Lower leg skin (tissue), 4 donors: ENCODE measurements around the gene RBM10. TPM values are rescaled to one million over a fixed set of nuclear protein-coding genes. Genes with fewer than 3 reads are reported as not detected.

Experiments used
- DNase-seq, 2 donors: peaks; one replicate each; pipeline ENCODE4 v3.0.0-alpha.2; 2019; ENCODE audit warnings: low spot score in 2 of 2
- H3K4me3 ChIP-seq: fragments of 200-600 bp; sonication (generic); 2 replicates; pipeline ENCODE4 v1.5.1; 2017; ENCODE audit warnings: mild to moderate bottlenecking, low read depth; ENCODE audit not compliant: poor library complexity, severe bottlenecking
- CTCF ChIP-seq, 3 donors: fragments of 450-650 bp; IDR thresholded peaks; one replicate each; pipeline ENCODE4 v1.5.1; 2016; ENCODE audit warnings: antibody characterized with exemption in 3 of 3, mild to moderate bottlenecking in 3 of 3, moderate library complexity in 2 of 3
- POLR2A ChIP-seq, 2 donors: fragments of 450-650 bp; IDR thresholded peaks; one replicate each; pipeline ENCODE4 v1.6.1; 2016 to 2017; ENCODE audit warnings: antibody characterized with exemption in 2 of 2, mild to moderate bottlenecking in 1 of 2, moderate library complexity in 1 of 2
- WGBS, 2 donors: methylation state at CpG; one replicate each; pipeline ENCODE4 v1.1.5; 2018; 5-methylcytosine and 5-hydroxymethylcytosine counted together
- intact Hi-C: fragments of 100-400 bp; cut with DNase I; formaldehyde crosslinking; loops from one replicate; pipeline ENCODE4 v1.15.0; 2023; ENCODE audit warnings: low total_unique reads
- total RNA-seq, 4 donors: library from RNA; depleted of rRNA; stranded (reverse); fragments of >200 nt; gene quantifications; one replicate each; pipeline ENCODE4 v1.1.0, GENCODE V29; 2016

RBM10 gene
- total RNA-seq, 4 donors from 2014 or later, result 22.2 to 35.4 (median 31.2) TPM

GRCh38 chrX:47228550-47229270 is 83.7 kb downstream of the RBM10 start:
- intact Hi-C loops, result no loop called here
- no peak overlapping the region for H3K4me3 ChIP-seq
- TF ChIP-seq POLR2A (IDR thresholded peaks at IDR 0.05) (no peak), CTCF (IDR thresholded peaks at IDR 0.05) (no peak)
- 93 to 95% methylated on average over 12 of the region's 12 CpGs for WGBS, 2 donors
- DNase-seq, result peak in 1 of 2 donors; percentile 81

- WGBS, 2 donors, result 94 to 100% methylated on average over 3 to 6 of the region's 6 CpGs
- no peak for TF ChIP-seq CTCF (IDR thresholded peaks at IDR 0.05)
- no peak for TF ChIP-seq POLR2A (IDR thresholded peaks at IDR 0.05)
- intact Hi-C loops, result no loop called here
- no peak overlapping the region for H3K4me3 ChIP-seq
- peak in 1 of 2 donors; percentile 74 for DNase-seq
Measured at GRCh38 chrX:47229427-47229826, 84.4 kb downstream of the RBM10 start.

GRCh38 chrX:47230136-47230868 is 85.3 kb downstream of the RBM10 start:
- intact Hi-C loops, result no loop called here
- H3K4me3 ChIP-seq, result no peak overlapping the region
- WGBS, 2 donors, result 87 to 88% methylated on average over 3 to 5 of the region's 5 CpGs
- no peak for TF ChIP-seq POLR2A (IDR thresholded peaks at IDR 0.05)
- no peak for TF ChIP-seq CTCF (IDR thresholded peaks at IDR 0.05)
- DNase-seq, result peak in 1 of 2 donors; percentile 69

GRCh38 chrX:47231167-47231566 is 86.1 kb downstream of the RBM10 start:
- TF ChIP-seq POLR2A (IDR thresholded peaks at IDR 0.05) (no peak), CTCF (IDR thresholded peaks at IDR 0.05) (no peak)
- DNase-seq, result peak in 1 of 2 donors; percentile 61
- H3K4me3 ChIP-seq, result no peak overlapping the region
- 61 to 72% methylated on average over 2 of the region's 2 CpGs for WGBS, 2 donors
- intact Hi-C loops, result no loop called here

GRCh38 chrX:47232197-47232802 is 87.3 kb downstream of the RBM10 start:
- WGBS, 2 donors, result 53 to 67% methylated on average over 6 to 8 of the region's 8 CpGs
- H3K4me3 ChIP-seq, result no peak overlapping the region
- no peak for TF ChIP-seq CTCF (IDR thresholded peaks at IDR 0.05)
- no peak for TF ChIP-seq POLR2A (IDR thresholded peaks at IDR 0.05)
- DNase-seq, result no peak
- intact Hi-C loops, result no loop called here
